Measurements from ENCODE around the gene REG4. TPM values are rescaled to one million over a fixed set of nuclear protein-coding genes. Genes with fewer than 3 reads are reported as not detected.

REG4 gene
- total RNA-seq, 5 donors from 2014 or later (not counting 1 experiment from before 2014, with no cell fraction given): 1.6 to 7.7 (median 3.0) TPM

DNA sequence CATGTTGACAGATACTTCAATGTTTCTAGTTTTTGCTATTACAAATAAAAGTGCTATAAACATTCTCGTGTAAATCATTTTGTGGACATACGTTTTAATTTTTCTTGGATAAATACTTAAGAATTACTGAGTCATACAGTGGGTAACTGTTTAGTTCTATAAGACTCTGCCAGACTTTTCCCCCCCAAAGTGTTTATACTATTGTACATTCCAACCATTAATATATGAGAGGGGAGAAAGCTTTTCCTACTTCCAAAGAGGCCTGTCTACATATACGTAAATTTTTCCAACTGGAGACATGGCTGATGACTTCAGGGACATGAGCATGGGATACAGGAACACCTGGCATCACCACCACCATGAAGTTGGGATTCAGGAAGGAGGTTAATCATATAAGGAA, 17.0 kb upstream of the REG4 start:
- Mint-ChIP-seq H3K4me1 (no peaks in the 10 kb centered on the region), H3K27me3 (peaks cover 24 to 28% of the 10 kb centered on the region in 2 donors), H3K27ac (no peak overlapping the region), H3K9me3 (peaks cover 0 to 5% (median 3%) of the 10 kb centered on the region in 3 donors), H3K4me3 (no peak overlapping the region), H3K36me3 (no peaks in the 10 kb centered on the region)
- DNase-seq (no peak), ATAC-seq (replicated peaks in 1 of 4) (no peak)
- no peaks in the 10 kb centered on the region for H3K36me3 ChIP-seq (ENCODE audit: control insufficient read depth in 2 of 2, extremely low read depth in 1 of 2, insufficient read depth in 1 of 2, low read length in 1 of 2)
- ChIA-PET CTCF (no interaction called here), POLR2A (no interaction called here)
- no peaks in the 10 kb centered on the region for H3K27me3 ChIP-seq (replicated peaks in 1 of 2; ENCODE audit: control insufficient read depth in 2 of 2, extremely low read depth in 1 of 2, insufficient read depth in 2 of 2, low read length in 1 of 2)
- H3K9me3 ChIP-seq: no peaks in the 10 kb centered on the region
- no peaks in the 10 kb centered on the region for H3K4me1 ChIP-seq (ENCODE audit: control insufficient read depth in 1 of 2, extremely low read depth in 1 of 2, insufficient read depth in 2 of 2, low read length in 2 of 2)
- no CpG with 5 or more reads among the region's 3 CpGs for WGBS (ENCODE audit: insufficient coverage)
- no peak overlapping the region for H3K4me3 ChIP-seq (ENCODE audit: control insufficient read depth in 1 of 2, extremely low read depth in 1 of 2, low read length in 1 of 2)
- H3K27ac ChIP-seq (ENCODE audit: low read length): no peak overlapping the region

DNA sequence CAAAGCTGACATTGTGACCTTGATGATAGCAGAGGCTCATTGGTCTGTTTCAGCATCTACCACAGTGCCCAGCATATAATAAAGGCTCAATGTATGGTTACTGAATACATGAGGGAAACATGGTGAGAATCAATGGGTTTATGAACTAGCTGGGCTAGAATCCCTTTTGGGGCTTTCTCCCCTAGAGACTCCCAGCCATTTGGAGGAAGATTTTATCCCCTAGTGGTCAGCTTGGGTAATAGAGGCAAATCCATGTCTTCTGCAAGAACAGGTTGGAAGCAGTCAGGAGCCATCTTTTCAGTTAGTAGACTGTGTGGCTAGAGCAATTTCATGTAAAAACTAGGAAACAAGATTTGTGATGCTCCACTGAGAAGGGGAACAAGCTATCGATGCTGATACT, 15.8 kb upstream of the REG4 start:
- Mint-ChIP-seq H3K4me3 (no peak overlapping the region), H3K36me3 (no peaks in the 10 kb centered on the region), H3K27ac (no peak overlapping the region), H3K9me3 (peaks cover 0 to 5% (median 3%) of the 10 kb centered on the region in 3 donors), H3K27me3 (peaks cover 22 to 31% of the 10 kb centered on the region in 2 donors), H3K4me1 (no peaks in the 10 kb centered on the region)
- DNase-seq (no peak), ATAC-seq (replicated peaks in 1 of 4) (no peak)
- H3K4me3 ChIP-seq (ENCODE audit: control insufficient read depth in 1 of 2, extremely low read depth in 1 of 2, low read length in 1 of 2): no peak overlapping the region
- H3K27ac ChIP-seq (ENCODE audit: low read length): no peak overlapping the region
- H3K4me1 ChIP-seq (ENCODE audit: control insufficient read depth in 1 of 2, extremely low read depth in 1 of 2, insufficient read depth in 2 of 2, low read length in 2 of 2): no peaks in the 10 kb centered on the region
- no peaks in the 10 kb centered on the region for H3K9me3 ChIP-seq
- H3K36me3 ChIP-seq (ENCODE audit: control insufficient read depth in 2 of 2, extremely low read depth in 1 of 2, insufficient read depth in 1 of 2, low read length in 1 of 2): no peaks in the 10 kb centered on the region
- POLR2A ChIA-PET: no interaction called here
- CTCF ChIA-PET: interaction anchor here in 1 of 2 donors (0.6 kb wide), 1 partner anchor 43 kb away, joined by 6 read pairs; no protein-coding TSS in a partner anchor
- WGBS (ENCODE audit: insufficient coverage): 100% methylated on average over 1 of the region's 1 CpG
- peaks cover 0 to 8% of the 10 kb centered on the region in 2 experiments for H3K27me3 ChIP-seq (replicated peaks in 1 of 2; ENCODE audit: control insufficient read depth in 2 of 2, extremely low read depth in 1 of 2, insufficient read depth in 2 of 2, low read length in 1 of 2)

DNA sequence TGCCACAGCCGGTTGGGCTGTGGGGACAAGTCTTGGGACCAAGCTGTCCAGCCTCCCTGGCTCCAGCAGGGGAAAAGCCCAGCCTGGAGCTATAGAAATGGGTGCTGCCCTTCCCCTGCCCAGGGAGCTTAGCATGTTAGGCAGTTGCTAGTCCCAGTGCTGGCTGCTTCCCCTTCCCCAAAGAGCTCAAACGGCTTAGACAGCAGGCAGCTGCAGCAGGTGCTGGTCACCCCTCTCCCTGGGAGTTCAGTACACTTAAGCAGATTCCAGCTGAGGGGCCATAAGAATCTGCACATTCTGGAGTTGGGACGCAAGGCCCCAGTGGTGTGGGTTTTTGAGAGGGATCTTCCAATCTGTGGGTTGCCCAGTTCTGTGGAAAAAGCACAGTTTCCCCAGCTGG, 11.1 kb upstream of the REG4 start:
- WGBS (ENCODE audit: insufficient coverage): 80% methylated on average over 2 of the region's 3 CpGs
- ATAC-seq (replicated peaks in 1 of 4) (no peak), DNase-seq (no peak)
- no peaks in the 10 kb centered on the region for H3K4me1 Mint-ChIP-seq
- H3K27me3 Mint-ChIP-seq: peaks cover 23 to 29% of the 10 kb centered on the region in 2 donors
- Histone ChIP-seq H3K4me3 (ENCODE audit: control insufficient read depth in 1 of 2, extremely low read depth in 1 of 2, low read length in 1 of 2) (no peak overlapping the region), H3K4me1 (ENCODE audit: control insufficient read depth in 1 of 2, extremely low read depth in 1 of 2, insufficient read depth in 2 of 2, low read length in 2 of 2) (no peaks in the 10 kb centered on the region), H3K36me3 (ENCODE audit: control insufficient read depth in 2 of 2, extremely low read depth in 1 of 2, insufficient read depth in 1 of 2, low read length in 1 of 2) (no peaks in the 10 kb centered on the region), H3K27me3 (replicated peaks in 1 of 2; ENCODE audit: control insufficient read depth in 2 of 2, extremely low read depth in 1 of 2, insufficient read depth in 2 of 2, low read length in 1 of 2) (peaks cover 0 to 10% of the 10 kb centered on the region in 2 experiments), H3K27ac (ENCODE audit: low read length) (no peak overlapping the region), H3K9me3 (no peaks in the 10 kb centered on the region)
- ChIA-PET CTCF (no interaction called here), POLR2A (no interaction called here)
- H3K4me3 Mint-ChIP-seq: no peak overlapping the region
- no peaks in the 10 kb centered on the region for H3K9me3 Mint-ChIP-seq
- no peak overlapping the region for H3K27ac Mint-ChIP-seq
- H3K36me3 Mint-ChIP-seq: no peaks in the 10 kb centered on the region

DNA sequence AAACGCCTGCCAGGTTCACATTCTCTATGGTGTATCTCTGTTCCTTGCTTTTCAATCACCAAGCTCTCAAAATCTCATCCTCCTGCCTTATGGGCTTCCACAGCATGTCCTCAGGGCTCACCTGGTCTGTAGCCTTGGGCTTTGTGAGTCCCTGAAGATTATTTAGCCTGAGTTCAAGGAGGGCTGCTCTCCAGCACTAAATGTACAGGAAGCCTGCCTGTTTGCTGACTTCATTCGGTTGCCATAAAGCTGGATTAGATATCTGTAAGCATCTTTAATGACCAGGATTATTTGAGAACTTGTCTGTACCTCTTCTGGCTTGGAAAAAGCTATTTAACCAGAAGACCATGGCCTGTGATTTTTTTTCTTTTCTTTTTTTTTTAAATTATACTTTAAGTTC, 6.9 kb upstream of the REG4 start:
- WGBS (ENCODE audit: insufficient coverage): no CpG with 5 or more reads among the region's 2 CpGs
- no peaks in the 10 kb centered on the region for H3K4me1 ChIP-seq (ENCODE audit: control insufficient read depth in 1 of 2, extremely low read depth in 1 of 2, insufficient read depth in 2 of 2, low read length in 2 of 2)
- H3K27ac ChIP-seq (ENCODE audit: low read length): no peak overlapping the region
- Mint-ChIP-seq H3K4me1 (no peaks in the 10 kb centered on the region), H3K9me3 (no peaks in the 10 kb centered on the region), H3K27me3 (peaks cover 6 to 20% of the 10 kb centered on the region in 2 donors), H3K4me3 (no peak overlapping the region), H3K27ac (no peak overlapping the region), H3K36me3 (no peaks in the 10 kb centered on the region)
- no peak overlapping the region for H3K4me3 ChIP-seq (ENCODE audit: control insufficient read depth in 1 of 2, extremely low read depth in 1 of 2, low read length in 1 of 2)
- POLR2A ChIA-PET: no interaction called here
- no peaks in the 10 kb centered on the region for H3K36me3 ChIP-seq (ENCODE audit: control insufficient read depth in 2 of 2, extremely low read depth in 1 of 2, insufficient read depth in 1 of 2, low read length in 1 of 2)
- no peak for ATAC-seq (replicated peaks in 1 of 4)
- H3K9me3 ChIP-seq: no peaks in the 10 kb centered on the region
- no peak for DNase-seq
- peaks cover 0 to 10% of the 10 kb centered on the region in 2 experiments for H3K27me3 ChIP-seq (replicated peaks in 1 of 2; ENCODE audit: control insufficient read depth in 2 of 2, extremely low read depth in 1 of 2, insufficient read depth in 2 of 2, low read length in 1 of 2)
- CTCF ChIA-PET: no interaction called here

DNA sequence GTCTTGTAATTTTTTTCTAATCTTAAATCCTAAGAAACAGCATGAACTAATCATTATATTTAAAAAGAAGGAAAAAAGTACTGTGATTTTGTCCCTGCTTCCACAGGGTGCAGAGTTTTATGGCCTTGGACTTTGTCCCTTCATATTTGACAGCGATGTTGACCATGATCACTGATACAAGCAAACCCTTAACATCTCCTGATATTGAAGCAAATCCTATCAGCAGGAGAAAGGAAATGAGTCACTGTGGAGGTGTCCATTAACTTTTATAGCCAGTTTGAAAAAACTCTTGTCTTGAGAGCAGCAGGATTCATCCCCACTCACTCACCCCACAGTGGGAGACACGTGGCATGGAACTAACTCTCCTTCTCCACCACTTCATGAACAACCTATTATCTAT, 5.1 kb upstream of the REG4 start:
- Histone ChIP-seq H3K36me3 (ENCODE audit: control insufficient read depth in 2 of 2, extremely low read depth in 1 of 2, insufficient read depth in 1 of 2, low read length in 1 of 2) (no peaks in the 10 kb centered on the region), H3K9me3 (no peaks in the 10 kb centered on the region), H3K4me3 (ENCODE audit: control insufficient read depth in 1 of 2, extremely low read depth in 1 of 2, low read length in 1 of 2) (no peak overlapping the region), H3K4me1 (ENCODE audit: control insufficient read depth in 1 of 2, extremely low read depth in 1 of 2, insufficient read depth in 2 of 2, low read length in 2 of 2) (no peaks in the 10 kb centered on the region), H3K27ac (ENCODE audit: low read length) (no peak overlapping the region), H3K27me3 (replicated peaks in 1 of 2; ENCODE audit: control insufficient read depth in 2 of 2, extremely low read depth in 1 of 2, insufficient read depth in 2 of 2, low read length in 1 of 2) (no peaks in the 10 kb centered on the region)
- Mint-ChIP-seq H3K27me3 (peaks cover 3 to 9% of the 10 kb centered on the region in 2 donors), H3K4me1 (no peaks in the 10 kb centered on the region), H3K9me3 (no peaks in the 10 kb centered on the region), H3K36me3 (no peaks in the 10 kb centered on the region), H3K4me3 (no peak overlapping the region), H3K27ac (no peak overlapping the region)
- WGBS (ENCODE audit: insufficient coverage): 57% methylated on average over 1 of the region's 2 CpGs
- ChIA-PET POLR2A (no interaction called here), CTCF (interaction anchor here in 1 of 2 donors (1.1 kb wide), 1 partner anchor 20 kb away, joined by 3 read pairs; no protein-coding TSS in a partner anchor)
- DNase-seq (no peak), ATAC-seq (replicated peaks in 1 of 4) (no peak)

DNA sequence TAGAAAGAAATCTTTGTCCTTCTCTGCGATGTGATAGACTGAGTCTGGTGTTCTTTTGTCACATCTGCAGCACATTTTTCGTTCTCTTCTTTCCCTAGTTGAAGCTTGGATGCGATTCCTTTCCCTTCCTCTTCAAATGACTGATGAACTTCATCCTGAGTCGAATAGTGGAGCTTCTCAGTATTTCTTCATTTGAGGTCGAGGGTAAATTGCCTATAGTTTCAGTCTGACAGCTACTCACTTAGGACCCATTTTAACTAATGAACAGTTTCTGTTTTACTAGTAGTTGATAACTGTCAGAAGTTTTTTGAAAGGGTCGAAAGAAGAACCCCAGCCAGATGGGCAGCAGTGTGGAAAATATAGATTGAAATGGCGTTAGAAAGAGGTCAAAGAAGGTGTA, 4.7 kb upstream of the REG4 start:
- ATAC-seq (replicated peaks in 1 of 4) (no peak), DNase-seq (no peak)
- Histone ChIP-seq H3K9me3 (no peaks in the 10 kb centered on the region), H3K27ac (ENCODE audit: low read length) (no peak overlapping the region), H3K36me3 (ENCODE audit: control insufficient read depth in 2 of 2, extremely low read depth in 1 of 2, insufficient read depth in 1 of 2, low read length in 1 of 2) (no peaks in the 10 kb centered on the region), H3K4me1 (ENCODE audit: control insufficient read depth in 1 of 2, extremely low read depth in 1 of 2, insufficient read depth in 2 of 2, low read length in 2 of 2) (no peaks in the 10 kb centered on the region), H3K27me3 (replicated peaks in 1 of 2; ENCODE audit: control insufficient read depth in 2 of 2, extremely low read depth in 1 of 2, insufficient read depth in 2 of 2, low read length in 1 of 2) (no peaks in the 10 kb centered on the region), H3K4me3 (ENCODE audit: control insufficient read depth in 1 of 2, extremely low read depth in 1 of 2, low read length in 1 of 2) (no peak overlapping the region)
- ChIA-PET CTCF (interaction anchor here in 1 of 2 donors (0.8 kb wide), 1 partner anchor 14 kb away, joined by 3 read pairs; no protein-coding TSS in a partner anchor), POLR2A (no interaction called here)
- Mint-ChIP-seq H3K9me3 (no peaks in the 10 kb centered on the region), H3K27me3 (peaks cover 3 to 9% of the 10 kb centered on the region in 2 donors), H3K36me3 (no peaks in the 10 kb centered on the region), H3K4me3 (no peak overlapping the region), H3K27ac (no peak overlapping the region), H3K4me1 (no peaks in the 10 kb centered on the region)
- WGBS (ENCODE audit: insufficient coverage): 57% methylated on average over 2 of the region's 7 CpGs

DNA sequence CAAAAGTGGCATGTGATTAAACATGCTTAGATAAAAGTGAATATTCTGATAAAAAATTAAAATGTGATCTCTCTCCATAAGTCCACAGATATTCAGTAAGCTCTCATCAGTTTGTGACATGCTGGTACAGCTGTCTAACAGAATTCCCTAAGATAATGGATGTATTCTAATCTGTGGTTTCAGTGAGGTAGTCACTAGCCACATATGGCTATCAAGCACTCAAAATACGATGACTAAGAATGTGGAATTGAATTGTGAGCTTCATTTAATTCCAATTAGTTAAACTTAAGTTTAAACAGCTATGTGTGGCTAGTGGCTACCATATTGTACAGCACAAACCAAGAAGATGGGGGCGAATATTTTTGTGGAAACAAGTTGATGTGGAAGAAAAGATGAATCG, 4.1 kb upstream of the REG4 start:
- no peak overlapping the region for H3K4me3 ChIP-seq (ENCODE audit: control insufficient read depth in 1 of 2, extremely low read depth in 1 of 2, low read length in 1 of 2)
- Mint-ChIP-seq H3K36me3 (no peaks in the 10 kb centered on the region), H3K4me3 (no peak overlapping the region), H3K27ac (no peak overlapping the region), H3K9me3 (no peaks in the 10 kb centered on the region), H3K4me1 (no peaks in the 10 kb centered on the region), H3K27me3 (peaks cover 3 to 9% of the 10 kb centered on the region in 2 donors)
- DNase-seq (no peak), ATAC-seq (replicated peaks in 1 of 4) (no peak)
- CTCF ChIA-PET: interaction anchor here in 1 of 2 donors (0.8 kb wide), 1 partner anchor 15 kb away, joined by 3 read pairs; no protein-coding TSS in a partner anchor
- no peaks in the 10 kb centered on the region for H3K4me1 ChIP-seq (ENCODE audit: control insufficient read depth in 1 of 2, extremely low read depth in 1 of 2, insufficient read depth in 2 of 2, low read length in 2 of 2)
- 60% methylated on average over 1 of the region's 3 CpGs for WGBS (ENCODE audit: insufficient coverage)
- H3K9me3 ChIP-seq: no peaks in the 10 kb centered on the region
- POLR2A ChIA-PET: no interaction called here
- H3K36me3 ChIP-seq (ENCODE audit: control insufficient read depth in 2 of 2, extremely low read depth in 1 of 2, insufficient read depth in 1 of 2, low read length in 1 of 2): no peaks in the 10 kb centered on the region
- no peak overlapping the region for H3K27ac ChIP-seq (ENCODE audit: low read length)
- H3K27me3 ChIP-seq (replicated peaks in 1 of 2; ENCODE audit: control insufficient read depth in 2 of 2, extremely low read depth in 1 of 2, insufficient read depth in 2 of 2, low read length in 1 of 2): no peaks in the 10 kb centered on the region
